Astrocyte of the spinal cord (primary cell): ENCODE results near the gene COPS3.
"Not testable (repeated sequence)": the region's sequence is repeated elsewhere in the genome, so short reads cannot be mapped to it uniquely, and the experiment has no call there.

Experiments used
- DNase-seq: peaks from one replicate; pipeline ENCODE4 v3.0.0; 2011; ENCODE audit warnings: low read depth, low spot score
- H3K4me3 ChIP-seq: 2 replicates; pipeline ENCODE4 v1.5.1; 2011; ENCODE audit warnings: low read depth, mild to moderate bottlenecking, low read length, moderate library complexity
- in situ Hi-C: cut with HindIII; loops from 2 replicates; pipeline ENCODE4 v1.10.0; 2017; ENCODE audit warnings: low sequenced_read_pairs
- TF ChIP-seq, protein P1 (sequence below): IDR thresholded peaks from 2 replicates; pipeline ENCODE4 v1.5.1; 2012; ENCODE audit warnings: low read depth, mild to moderate bottlenecking, low read length, inconsistent platforms

The COPS3 gene

DNA sequence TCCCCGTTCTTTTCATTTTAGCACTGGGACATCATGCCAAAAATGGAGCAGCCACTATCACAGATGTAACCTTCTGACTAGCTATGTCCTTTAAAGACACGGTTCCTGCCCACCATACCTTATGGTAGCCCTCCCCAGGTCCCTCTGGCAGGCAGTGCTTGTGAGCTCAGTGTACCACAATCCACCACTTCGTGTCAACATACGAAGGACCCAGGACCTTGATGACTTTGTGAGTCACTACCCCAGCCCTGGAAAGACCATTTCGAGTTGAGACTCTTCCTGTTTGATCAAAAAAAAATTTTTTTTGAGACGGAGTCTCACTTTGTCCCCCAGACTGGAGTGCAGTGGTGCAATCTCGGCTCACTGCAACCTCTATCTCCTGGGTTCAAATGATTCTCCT, 23.0 kb downstream of the COPS3 start:
- TF ChIP-seq, protein P1, sequence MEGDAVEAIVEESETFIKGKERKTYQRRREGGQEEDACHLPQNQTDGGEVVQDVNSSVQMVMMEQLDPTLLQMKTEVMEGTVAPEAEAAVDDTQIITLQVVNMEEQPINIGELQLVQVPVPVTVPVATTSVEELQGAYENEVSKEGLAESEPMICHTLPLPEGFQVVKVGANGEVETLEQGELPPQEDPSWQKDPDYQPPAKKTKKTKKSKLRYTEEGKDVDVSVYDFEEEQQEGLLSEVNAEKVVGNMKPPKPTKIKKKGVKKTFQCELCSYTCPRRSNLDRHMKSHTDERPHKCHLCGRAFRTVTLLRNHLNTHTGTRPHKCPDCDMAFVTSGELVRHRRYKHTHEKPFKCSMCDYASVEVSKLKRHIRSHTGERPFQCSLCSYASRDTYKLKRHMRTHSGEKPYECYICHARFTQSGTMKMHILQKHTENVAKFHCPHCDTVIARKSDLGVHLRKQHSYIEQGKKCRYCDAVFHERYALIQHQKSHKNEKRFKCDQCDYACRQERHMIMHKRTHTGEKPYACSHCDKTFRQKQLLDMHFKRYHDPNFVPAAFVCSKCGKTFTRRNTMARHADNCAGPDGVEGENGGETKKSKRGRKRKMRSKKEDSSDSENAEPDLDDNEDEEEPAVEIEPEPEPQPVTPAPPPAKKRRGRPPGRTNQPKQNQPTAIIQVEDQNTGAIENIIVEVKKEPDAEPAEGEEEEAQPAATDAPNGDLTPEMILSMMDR = no peak
- no peak overlapping the region for H3K4me3 ChIP-seq
- no peak for DNase-seq
- in situ Hi-C loops = no loop called here

DNA sequence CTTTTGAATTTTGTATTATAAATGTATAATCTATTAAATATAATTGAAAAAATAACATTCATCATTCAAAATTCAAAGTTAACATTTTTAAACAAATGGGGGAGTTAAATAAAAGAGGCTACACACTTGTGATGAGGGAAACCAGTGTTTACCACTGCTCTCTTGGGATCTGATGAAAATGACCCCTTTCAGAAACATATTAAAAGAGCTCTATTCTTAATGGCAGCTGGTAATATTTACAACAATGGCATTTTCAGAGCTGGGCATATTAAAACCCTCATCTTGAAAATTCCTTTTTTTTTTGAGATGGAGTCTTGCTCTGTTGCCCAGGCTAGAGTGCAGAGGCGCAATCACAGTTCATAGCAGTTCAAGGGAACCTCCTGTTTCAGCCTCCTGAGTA, 24.7 kb downstream of the COPS3 start:
- no peak overlapping the region for H3K4me3 ChIP-seq
- TF ChIP-seq, protein P1 = no peak
- DNase-seq = no peak
- in situ Hi-C loops = no loop called here

DNA sequence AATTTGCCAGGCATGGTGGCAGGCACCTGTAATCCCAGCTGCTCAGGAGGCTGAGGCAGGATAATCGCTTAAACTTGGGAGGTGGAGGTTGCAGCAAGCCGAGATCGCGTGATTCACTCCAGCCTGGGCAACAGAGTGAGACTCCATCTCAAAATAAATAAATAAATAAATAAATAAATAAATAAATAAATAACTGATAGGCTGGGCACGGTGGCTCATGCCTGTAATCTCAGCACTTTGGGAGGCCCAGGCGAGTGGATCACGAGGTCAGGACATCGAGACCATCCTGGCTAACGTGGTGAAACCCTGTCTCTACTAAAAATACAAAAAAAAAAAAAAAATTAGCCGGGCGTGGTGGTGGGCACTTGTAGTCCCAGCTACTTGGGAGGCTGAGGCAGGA, 25.4 kb downstream of the COPS3 start:
- DNase-seq, in situ Hi-C loops, H3K4me3 ChIP-seq: not testable (repeated sequence)

DNA sequence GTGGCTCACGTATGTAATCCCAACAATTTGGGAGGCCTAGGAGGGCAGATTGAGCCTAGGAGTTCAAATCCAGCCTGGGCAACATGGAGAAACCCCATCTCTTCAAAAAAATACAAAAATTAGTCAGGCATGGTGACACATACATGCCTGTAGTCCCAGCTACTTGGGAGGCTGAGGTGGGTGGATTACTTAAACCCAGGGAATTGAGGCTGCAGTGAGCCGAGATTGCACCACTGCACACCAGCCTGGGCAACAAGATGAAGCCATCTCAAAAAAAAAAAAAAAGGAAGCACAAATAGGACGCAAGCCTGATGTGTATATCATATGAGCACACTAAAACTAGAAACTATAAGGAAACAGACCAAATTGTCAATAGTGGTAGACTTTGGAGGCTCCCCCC, 27.0 kb downstream of the COPS3 start:
- TF ChIP-seq, protein P1 = no peak
- DNase-seq = no peak
- in situ Hi-C loops = no loop called here
- H3K4me3 ChIP-seq = no peak overlapping the region

DNA sequence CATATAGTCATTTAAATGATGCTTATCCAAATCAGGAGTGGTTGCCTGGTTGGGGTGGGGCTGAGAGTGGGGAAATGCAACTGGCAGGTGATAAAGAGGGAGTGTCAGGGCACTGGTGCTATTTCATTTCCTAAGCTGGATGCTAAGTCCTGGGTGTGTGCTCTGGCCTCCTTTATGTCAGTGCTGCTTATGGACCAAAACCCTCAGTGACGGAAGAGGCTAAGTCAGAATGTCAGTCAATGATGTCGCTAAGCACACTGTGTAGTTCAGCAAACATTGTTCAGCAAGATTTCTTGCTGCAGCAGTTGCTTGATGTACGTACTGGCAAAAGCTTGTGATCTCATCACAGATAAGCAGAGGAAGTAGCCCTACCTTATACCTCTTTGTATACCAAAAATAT, 27.6 kb downstream of the COPS3 start:
- in situ Hi-C loops = no loop called here
- no peak for DNase-seq
- TF ChIP-seq, protein P1 = no peak
- H3K4me3 ChIP-seq = no peak overlapping the region

DNA sequence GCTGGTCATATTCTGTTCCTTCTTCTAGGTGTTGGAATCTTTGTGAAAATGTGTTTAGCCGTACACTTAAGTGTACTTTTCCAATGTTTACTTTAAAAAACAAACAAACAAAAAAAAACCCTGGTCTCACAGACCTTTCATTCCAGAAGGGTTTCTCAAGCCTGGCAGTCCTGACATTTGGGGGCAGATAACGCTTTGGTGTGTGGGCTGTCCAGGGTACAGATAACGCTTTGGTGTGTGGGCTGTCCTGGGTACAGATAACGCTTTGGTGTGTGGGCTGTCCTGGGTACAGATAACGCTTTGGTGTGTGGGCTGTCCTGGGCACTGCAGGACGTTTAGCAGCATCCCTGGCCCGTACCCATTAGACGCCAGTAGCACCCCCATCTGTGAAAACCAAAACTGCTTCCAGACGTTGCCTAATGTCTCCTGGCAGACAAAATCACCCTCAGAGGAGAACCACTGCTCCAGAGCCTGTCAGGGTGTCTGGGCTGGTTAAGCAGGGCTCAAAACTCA, 28.8 kb downstream of the COPS3 start:
- in situ Hi-C loops = no loop called here
- no peak for DNase-seq
- TF ChIP-seq, protein P1 = no peak
- no peak overlapping the region for H3K4me3 ChIP-seq

DNA sequence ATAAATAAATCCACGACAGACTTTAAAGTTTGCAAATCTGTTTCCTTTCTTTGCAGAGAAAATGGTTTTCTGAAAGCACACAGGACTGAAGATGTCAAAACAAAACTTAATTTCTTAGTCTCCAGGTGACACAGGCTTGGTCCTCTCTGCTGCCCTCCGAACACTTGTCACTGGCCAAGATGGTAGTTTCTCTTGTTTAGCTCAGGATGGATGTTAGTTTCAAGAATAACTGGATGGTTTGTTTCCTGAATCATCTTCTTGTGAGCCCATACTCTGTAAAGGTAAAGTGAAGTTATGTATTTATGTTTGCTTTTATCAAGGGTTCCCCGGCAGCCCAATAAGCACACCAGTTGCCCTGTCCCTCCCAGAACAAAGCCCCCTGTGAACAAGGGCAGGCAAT, 34.2 kb downstream of the COPS3 start:
- DNase-seq = no peak
- H3K4me3 ChIP-seq = no peak overlapping the region
- TF ChIP-seq, protein P1 = no peak
- in situ Hi-C loops = no loop called here
